WTC11 (cell line): ENCODE measurements around the gene GINS1. TPM values are rescaled to one million over a fixed set of nuclear protein-coding genes. Genes with fewer than 3 reads are reported as not detected.

Experiments
- AFF4 ChIP-seq: sonication (generic); formaldehyde crosslinking; IDR thresholded peaks from 2 replicates; pipeline ENCODE4 v1.8.1; 2023; ENCODE audit warnings: mild to moderate bottlenecking, missing genetic modification reagents, borderline replicate concordance
- ARID4B ChIP-seq: sonication (generic); formaldehyde crosslinking; IDR thresholded peaks from 2 replicates; pipeline ENCODE4 v1.8.0; 2023; ENCODE audit warnings: missing genetic modification reagents, mild to moderate bottlenecking, borderline replicate concordance
- ATF6 ChIP-seq: sonication (generic); formaldehyde crosslinking; IDR thresholded peaks from 2 replicates; pipeline ENCODE4 v1.8.1; 2023; ENCODE audit warnings: mild to moderate bottlenecking, missing genetic modification reagents
- E2F5 ChIP-seq: sonication (generic); formaldehyde crosslinking; IDR thresholded peaks from 2 replicates; pipeline ENCODE4 v1.8.1; 2022; ENCODE audit warnings: mild to moderate bottlenecking, moderate library complexity, missing genetic modification reagents
- ELF4 ChIP-seq: sonication (generic); formaldehyde crosslinking; IDR thresholded peaks from 2 replicates; pipeline ENCODE4 v1.8.1; 2022; ENCODE audit warnings: low read depth, mild to moderate bottlenecking, moderate library complexity, missing genetic modification reagents
- IRF2 ChIP-seq: sonication (generic); formaldehyde crosslinking; IDR thresholded peaks from 2 replicates; pipeline ENCODE4 v1.8.0; 2022; ENCODE audit warnings: low read depth, missing genetic modification reagents, borderline replicate concordance
- JUN ChIP-seq: sonication (generic); formaldehyde crosslinking; IDR thresholded peaks from 2 replicates; pipeline ENCODE4 v1.8.0; 2023; ENCODE audit warnings: mild to moderate bottlenecking, missing genetic modification reagents
- MLX ChIP-seq: sonication (generic); formaldehyde crosslinking; IDR thresholded peaks from 2 replicates; pipeline ENCODE4 v1.8.1; 2023; ENCODE audit warnings: mild to moderate bottlenecking, missing genetic modification reagents, moderate library complexity
- MXD4 ChIP-seq: fragments of 250-450 bp; sonication (Bioruptor Pico); IDR thresholded peaks from 2 replicates; pipeline ENCODE4 v1.8.0; 2021; ENCODE audit warnings: mild to moderate bottlenecking, moderate library complexity, borderline replicate concordance
- PRDM15 ChIP-seq: sonication (generic); formaldehyde crosslinking; IDR thresholded peaks from 2 replicates; pipeline ENCODE4 v1.8.0; 2022; ENCODE audit warnings: missing genetic modification reagents
- SMAD3 ChIP-seq: sonication (generic); formaldehyde crosslinking; IDR thresholded peaks from 2 replicates; pipeline ENCODE4 v1.8.0; 2022; ENCODE audit warnings: missing genetic modification reagents, mild to moderate bottlenecking, borderline replicate concordance
- USF1 ChIP-seq: sonication (generic); formaldehyde crosslinking; IDR thresholded peaks from 2 replicates; pipeline ENCODE4 v1.8.0; 2022; ENCODE audit warnings: mild to moderate bottlenecking, missing genetic modification reagents
- ZNF121 ChIP-seq: sonication (generic); formaldehyde crosslinking; IDR thresholded peaks from 2 replicates; pipeline ENCODE4 v1.8.0; 2023; ENCODE audit warnings: missing genetic modification reagents
- ZNF138 ChIP-seq: sonication (generic); formaldehyde crosslinking; conservative IDR thresholded peaks from 2 replicates; pipeline ENCODE4 v1.8.1; 2022; ENCODE audit warnings: mild to moderate bottlenecking, moderate library complexity, missing genetic modification reagents
- ZNF671 ChIP-seq: fragments of 250-450 bp; sonication (Bioruptor Pico); IDR thresholded peaks from 2 replicates; pipeline ENCODE4 v1.8.0; 2021; ENCODE audit warnings: mild to moderate bottlenecking
- ZSCAN18 ChIP-seq: fragments of 250-450 bp; sonication (Bioruptor Pico); IDR thresholded peaks from 2 replicates; pipeline ENCODE4 v2.1.2; 2022; ENCODE audit warnings: mild to moderate bottlenecking, moderate library complexity
- total RNA-seq: library from RNA; stranded (reverse); gene quantifications from 3 replicates; pipeline ENCODE4 v1.2.3, GENCODE V29; 2021

GINS1 gene
- total RNA-seq, 1 experiment from 2014 or later = 70.4 TPM

GRCh38 chr20:25390538-25391528, 16.6 kb upstream of the GINS1 start, which contains the start of gene ABHD12 (continued):
- TF ChIP-seq AFF4 (CRISPR knock-in tag) (no peak), JUN (CRISPR knock-in tag) (no peak), ARID4B (CRISPR knock-in tag) (no peak; the same call in 1 of the 2 replicates), E2F5 (CRISPR knock-in tag) (no peak; the same call in 1 of the 2 replicates), MLX (CRISPR knock-in tag) (no peak), IRF2 (CRISPR knock-in tag) (no peak), ELF4 (CRISPR knock-in tag) (0 out of 2 replicates have a peak, but pooled peaks have one; percentile 14), ZNF121 (CRISPR knock-in tag) (no peak), ATF6 (CRISPR knock-in tag) (no peak), PRDM15 (CRISPR knock-in tag) (no peak), ZNF138 (no peak), USF1 (CRISPR knock-in tag) (peak; percentile 20; the same call in 1 of the 2 replicates), ZSCAN18 (CRISPR knock-in tag) (no peak), ZNF671 (no peak), MXD4 (CRISPR knock-in tag) (no peak), SMAD3 (CRISPR knock-in tag) (no peak)
